Stimulated activated CD8-positive, alpha-beta memory T cell treated with anti-CD3 and anti-CD28 coated beads, Interleukin-12 subunit alpha, Interleukin-12 subunit beta, amount 100 ng/mL, for 24 hours (primary cell): ENCODE measurements around the gene ASRGL1.

Experiments used
- DNase-seq: peaks from one replicate; pipeline ENCODE4 v3.0.0-alpha.2; 2020; ENCODE audit errors: extremely low read depth

ASRGL1 gene

DNA sequence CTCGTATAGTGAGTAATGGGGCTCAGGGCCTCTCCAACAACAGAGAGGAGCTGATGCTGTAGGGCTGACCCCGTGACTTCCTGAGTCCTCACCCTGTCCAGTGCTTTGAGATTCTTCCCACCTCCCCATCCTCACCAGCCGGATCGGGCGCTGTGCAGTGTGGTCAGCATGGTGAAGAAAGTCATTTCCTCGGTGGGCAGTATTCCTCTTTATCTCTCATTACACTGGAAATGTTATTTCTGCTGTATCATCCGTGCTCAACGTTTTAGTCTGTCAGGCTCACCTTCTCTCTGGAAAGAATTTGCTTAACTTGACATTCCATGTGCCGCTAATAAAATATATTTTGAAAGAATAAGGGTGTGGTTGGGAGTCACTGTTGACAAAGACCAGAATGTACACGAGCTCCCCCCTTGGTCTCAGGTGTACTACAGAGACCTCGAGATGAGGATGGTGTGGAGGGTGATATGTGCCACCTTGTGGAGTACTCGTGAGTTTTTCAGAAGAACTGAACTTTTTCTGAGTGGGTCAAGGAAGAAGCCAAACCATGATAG lies 55.9 kb downstream of the ASRGL1 start:
- no peak for DNase-seq

DNA sequence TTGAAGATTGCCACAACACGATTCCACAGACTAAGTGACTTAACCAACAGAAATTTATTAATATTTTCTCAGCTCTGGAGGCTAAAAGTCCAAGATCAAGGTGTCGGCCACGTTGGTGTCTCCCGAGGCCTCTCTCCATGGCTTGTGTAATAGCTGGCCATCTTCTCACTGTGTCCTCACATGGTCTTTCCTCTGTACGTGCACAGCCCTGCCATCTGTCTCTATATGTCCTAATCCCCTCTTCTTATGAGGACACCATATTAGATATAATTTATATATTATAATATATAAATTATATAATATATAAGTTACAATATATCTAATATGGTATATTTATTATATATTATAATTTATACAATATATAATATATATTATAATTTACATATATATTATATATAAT lies 56.5 kb downstream of the ASRGL1 start:
- DNase-seq = no peak

- DNase-seq = no peak
Observed at GRCh38 chr11:62394825-62395538, 57.7 kb downstream of the ASRGL1 start.

DNA sequence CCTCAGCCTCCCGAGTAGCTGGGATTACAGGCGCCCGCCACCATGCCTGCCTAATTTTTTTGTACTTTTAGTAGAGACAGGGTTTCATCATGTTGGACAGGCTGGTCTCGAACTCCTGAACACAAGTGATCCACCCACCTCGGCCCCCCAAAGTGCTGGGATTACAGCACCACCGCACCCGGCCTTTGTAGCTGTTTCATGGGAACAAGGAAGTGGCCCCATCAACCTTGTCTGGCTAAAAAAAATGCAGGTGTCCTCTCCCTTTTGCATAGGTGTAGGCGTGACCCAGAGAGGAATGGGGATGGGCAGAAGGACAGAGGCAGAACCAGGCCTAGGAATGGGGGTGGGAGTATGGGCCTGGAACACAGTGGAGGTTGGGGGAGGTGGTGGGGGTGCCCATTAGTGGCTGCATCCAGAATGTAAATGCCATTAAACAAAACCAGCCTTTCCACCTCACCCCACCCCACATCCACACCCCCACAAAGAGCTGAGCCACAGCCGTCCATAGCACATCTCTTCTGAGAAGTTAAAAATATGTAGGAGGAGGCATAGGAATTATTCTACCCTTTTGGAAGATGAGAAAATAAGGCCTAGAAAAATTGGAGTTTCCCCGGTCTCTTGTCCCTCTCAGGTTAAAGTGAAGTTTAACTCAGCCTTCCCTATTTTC lies 58.8 kb downstream of the ASRGL1 start:
- no peak for DNase-seq

- no peak for DNase-seq
Observed at GRCh38 chr11:62398011-62398994, 61.1 kb downstream of the ASRGL1 start.

- no peak for DNase-seq
Observed at GRCh38 chr11:62399172-62399877, 62.1 kb downstream of the ASRGL1 start.

DNA sequence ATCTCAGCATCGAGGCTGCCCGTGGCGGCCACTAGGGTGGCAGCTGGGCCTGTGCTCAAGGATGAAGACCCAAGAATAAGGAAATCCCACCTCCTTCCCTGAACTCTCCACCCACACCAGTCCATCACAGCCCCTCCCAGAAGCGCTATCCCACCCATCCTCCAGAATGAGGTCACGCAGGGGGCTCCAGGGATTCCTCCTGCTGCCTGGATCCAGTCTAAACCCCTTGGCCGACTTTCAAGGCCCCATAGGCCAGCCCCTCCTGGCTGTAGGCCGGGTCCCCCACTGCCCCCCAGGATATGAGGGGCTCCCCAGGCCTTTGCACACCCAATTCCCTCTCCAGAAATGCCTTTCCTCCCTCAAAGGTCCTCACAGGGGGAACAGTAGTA lies 62.6 kb downstream of the ASRGL1 start:
- no peak for DNase-seq

DNA sequence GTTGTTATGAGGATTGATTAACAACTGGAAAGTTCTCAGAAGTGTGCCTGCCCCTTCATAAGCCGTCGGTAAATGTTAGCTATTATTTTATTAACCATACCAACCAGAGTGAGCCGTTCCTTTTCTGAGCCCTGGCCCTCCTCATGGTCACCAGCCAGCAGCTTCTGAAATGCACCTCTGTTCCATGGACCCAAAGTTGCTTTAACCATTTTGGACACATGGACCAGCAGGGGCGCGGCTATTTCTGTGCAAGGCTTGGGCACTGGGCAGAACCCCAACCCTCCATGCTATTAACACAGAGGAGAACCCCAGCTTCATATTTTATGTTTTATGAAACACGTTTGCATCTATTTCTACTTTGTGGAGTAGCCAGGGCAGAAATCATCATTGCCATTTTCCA lies 63.0 kb downstream of the ASRGL1 start:
- no peak for DNase-seq

DNA sequence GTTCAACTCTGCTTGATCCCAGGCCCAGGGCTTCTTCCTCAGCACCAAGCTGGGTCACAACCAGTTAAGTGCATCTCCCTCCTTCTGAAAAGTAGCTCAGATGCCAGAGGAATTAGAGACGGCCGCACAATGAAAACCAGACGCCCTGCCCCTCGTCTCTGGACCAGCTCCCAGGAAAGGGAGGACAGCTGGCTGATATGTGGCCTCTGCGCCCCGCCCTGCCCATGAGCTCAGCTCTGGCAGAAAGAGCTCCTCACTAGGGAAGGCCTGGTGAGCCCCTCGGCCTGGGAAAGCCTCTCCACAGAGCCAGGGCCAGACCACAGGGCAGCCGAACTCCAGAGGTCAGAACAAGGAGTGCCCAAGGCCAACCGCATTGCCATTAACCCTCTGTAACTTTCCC lies 63.5 kb downstream of the ASRGL1 start:
- DNase-seq = no peak

DNA sequence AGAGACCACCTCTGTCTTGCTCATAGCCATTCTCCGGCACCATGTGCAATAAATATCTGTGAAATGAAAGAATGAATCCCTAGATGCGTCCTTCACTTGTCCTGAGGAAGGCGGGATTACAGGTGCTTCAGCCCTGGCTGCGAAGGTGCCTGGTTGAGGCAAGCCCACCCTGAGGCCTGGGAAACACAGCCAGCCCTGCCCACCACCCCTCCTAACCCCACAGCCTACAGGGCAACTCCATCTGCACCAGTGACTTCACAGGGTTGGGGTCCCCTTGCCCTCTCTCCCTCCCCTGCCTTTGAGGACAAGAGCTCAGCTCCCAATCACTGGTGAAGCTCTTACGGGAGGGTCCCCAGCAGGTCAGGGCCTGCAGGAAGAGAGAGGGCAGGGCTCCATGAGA lies 64.1 kb downstream of the ASRGL1 start:
- no peak for DNase-seq

DNA sequence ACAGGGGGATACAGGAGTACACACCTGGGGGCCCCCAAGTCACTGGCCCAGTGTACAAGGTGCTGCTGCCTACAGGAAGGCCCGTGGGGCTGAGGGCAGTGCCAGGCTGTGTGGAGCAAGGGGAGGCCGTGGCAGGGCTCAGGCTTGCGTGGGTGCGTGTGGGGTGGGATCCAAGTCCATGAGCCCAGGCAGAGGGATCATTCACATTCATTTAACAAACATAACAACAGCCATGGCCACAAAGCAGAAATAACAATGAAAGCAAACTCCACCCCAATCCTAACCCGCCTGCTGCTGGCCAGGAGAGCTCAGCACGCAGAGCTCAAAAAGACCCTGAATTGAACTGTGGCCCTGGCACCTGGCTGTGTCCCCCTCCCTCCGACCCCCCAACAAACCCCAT lies 64.6 kb downstream of the ASRGL1 start:
- DNase-seq = no peak

- no peak for DNase-seq
Observed at GRCh38 chr11:62402226-62402959, 65.1 kb downstream of the ASRGL1 start.

GRCh38 chr11:62402960-62403730 lies 65.9 kb downstream of the ASRGL1 start:
- no peak for DNase-seq

- no peak for DNase-seq
Observed at GRCh38 chr11:62404435-62404834, 67.2 kb downstream of the ASRGL1 start.

DNA sequence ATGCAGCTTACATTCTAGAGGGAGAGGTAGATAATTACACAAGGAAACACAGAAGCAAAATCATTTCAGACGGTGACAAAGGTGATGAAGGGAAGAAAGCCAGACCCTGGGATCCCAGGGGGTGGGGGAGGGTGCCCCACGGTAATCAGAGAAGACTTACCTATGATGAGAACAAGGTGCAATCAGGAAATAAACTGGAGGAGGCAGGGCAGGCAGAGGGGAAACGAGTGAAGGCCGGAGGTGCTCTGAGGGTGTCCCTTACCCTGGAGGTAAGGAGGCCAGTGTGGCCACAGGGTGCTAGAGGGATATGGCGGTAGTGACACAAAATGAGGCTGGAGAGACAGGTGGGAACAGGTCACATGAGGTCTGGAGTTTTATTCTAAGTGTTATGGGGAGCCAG lies 67.7 kb downstream of the ASRGL1 start:
- DNase-seq = no peak

- no peak for DNase-seq
Observed at GRCh38 chr11:62406034-62406433, 68.8 kb downstream of the ASRGL1 start.

DNA sequence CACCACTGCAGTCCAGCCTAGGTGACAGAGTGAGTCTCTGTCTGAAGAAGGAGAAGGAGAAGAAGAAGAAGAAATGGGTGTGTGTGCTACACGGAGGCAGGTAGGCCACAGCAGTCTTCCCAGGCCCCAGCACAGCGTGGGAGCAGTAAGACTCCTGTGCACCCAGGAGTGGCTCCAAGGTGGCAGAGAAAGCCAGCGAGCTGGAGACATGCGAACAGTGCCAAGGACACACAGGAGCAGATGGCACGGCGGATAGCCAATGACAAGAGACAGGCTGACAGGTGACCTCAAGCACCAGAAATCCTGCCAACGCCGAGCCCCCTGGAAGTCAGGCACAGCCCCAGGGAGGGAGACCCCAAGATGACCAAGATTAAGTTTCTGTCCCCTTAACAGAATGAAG lies 72.6 kb downstream of the ASRGL1 start:
- DNase-seq = no peak

- DNase-seq = no peak
Observed at GRCh38 chr11:62410972-62411371, 73.7 kb downstream of the ASRGL1 start.

DNA sequence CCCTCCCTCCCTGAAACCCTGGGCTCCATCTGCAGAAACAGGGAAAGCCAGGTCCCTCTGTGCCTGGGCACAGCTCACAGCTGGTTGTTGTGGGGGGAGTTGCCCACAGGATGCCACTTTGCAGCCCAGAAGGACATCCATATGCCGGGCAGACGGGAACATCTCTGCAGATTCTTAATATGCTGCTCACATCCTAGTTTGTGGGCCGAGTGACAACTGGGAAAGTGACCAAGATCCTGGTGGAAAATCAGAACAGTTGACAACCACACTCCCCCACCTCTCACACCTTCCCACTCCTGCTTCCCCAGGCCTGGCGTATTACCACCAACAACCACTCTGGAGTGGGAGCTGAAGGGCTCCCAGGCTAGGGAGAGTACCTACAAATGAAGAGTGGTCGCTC lies 74.3 kb downstream of the ASRGL1 start:
- DNase-seq = no peak

- no peak for DNase-seq
Observed at GRCh38 chr11:62413060-62413696, 75.9 kb downstream of the ASRGL1 start.
